HG03064 (cell line): ENCODE data around the gene GRIP2.

Experiments used
- ATAC-seq: cut with Tn5 transposase; IDR thresholded peaks from one replicate; pipeline ENCODE4 v1.9.1; 2021; ENCODE audit warnings: low read depth; ENCODE audit not compliant: unreplicated experiment

The GRIP2 gene

DNA sequence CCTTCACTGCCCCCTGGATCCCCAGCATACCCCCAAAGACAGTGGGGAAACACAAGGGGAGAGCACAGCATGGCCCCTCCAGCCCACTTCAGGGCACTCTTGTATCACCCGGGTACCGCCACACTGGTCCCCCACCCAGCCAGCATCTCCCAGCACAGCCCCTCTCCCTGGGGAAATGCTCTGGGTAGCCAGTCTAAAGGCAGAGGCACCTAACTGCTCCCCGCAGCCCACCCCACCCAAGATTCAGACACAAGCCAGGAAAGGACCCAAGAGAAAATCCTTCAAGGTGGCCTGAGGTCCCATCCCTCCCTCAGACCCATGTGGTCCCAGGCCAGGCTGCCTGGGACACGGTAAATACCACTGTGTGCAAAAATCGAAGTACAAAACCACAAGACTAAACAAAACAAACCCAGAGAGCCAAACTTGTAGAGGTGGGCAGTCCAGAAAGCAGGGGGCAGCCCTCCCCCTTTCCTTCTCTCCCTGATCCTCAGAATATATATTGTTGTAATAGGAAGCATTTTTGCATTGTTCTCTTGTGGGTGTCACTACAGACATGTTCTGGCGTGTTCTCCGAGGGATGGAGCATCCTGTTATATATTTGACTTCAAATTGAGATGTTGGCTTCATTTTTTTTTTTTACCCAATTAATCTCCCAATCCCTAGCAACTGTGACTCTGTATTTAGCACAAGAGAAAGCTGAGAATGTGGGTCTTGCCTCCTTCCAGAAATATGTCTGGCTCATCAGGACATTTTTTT, 51.7 kb downstream of the GRIP2 start:
- ATAC-seq, result no peak

DNA sequence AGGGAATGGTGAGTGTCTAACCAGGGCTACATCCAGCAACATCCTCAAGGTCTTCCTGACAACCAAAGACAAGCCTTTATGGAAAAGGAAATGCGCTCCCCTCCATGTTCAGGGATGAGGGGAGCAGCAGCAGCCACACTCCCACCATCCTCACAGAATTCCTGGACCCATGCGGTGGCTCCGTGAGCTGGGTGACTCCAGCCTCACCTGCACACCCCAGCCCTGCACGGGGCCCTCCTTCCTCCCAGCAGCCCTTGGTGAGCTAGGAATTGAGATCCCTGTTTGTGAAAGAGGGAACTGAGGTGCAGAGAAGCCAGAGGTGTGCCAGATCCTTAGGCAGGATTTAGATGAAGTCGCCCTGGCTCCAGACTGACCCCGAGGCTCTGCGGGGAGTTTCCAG, 52.3 kb downstream of the GRIP2 start:
- ATAC-seq, result no peak

DNA sequence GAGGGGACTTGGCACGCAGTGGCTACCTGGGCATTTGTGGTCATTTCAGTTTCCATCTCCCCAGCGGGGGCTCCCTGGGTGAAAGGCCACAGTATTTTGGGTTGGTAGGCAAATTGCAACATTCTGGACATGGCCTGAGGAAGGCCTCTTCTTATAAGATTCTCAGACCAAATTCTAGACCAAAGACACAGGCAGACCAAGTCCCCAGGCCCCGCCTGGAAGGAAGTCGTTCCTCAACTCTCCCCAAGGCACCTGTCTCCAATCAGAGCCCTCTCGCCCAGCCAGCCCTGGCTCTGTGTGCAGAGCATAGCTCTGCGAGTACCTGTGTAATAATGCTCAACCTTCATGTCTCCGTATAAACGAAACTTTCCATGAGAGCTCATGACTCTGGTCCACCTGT, 53.1 kb downstream of the GRIP2 start:
- no peak for ATAC-seq

DNA sequence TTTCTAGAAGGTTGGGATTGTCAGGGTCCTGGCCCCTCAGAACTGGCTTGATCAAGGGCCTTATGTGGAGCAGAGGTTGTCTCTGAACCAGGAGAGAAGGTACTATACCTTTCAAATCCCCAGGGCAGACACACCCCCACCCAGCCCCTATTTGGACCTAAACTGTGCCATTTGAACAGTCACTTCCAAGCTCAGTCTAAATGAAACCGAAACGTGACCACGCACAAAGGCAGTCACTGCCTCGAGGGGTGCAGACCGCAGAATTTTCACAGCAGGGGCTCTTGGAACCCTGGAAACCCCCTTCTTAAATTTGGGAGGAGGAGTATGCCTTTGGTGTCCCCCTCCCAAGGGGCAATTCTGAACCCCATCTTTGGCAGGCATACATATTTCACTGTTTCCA, 53.7 kb downstream of the GRIP2 start:
- ATAC-seq, result no peak

DNA sequence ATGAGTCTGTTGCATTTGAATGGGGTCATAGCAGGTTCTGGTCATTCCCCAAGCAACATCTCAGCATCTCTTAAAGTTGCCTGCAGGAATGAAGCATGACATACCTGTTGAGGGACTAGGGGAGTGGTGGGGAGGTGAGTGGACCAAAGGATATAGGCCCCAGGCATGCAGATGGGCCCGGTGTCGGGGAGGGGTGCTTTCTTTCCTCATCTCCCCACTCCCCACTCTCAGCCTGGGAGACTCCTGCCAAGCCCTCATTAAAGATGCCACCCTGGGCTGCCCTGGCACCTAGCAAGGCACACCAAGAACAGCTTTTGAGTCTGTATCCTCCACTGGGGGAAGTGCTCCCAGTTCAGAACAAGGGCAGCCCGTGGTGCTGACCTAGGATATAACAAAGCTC, 54.2 kb downstream of the GRIP2 start:
- no peak for ATAC-seq

DNA sequence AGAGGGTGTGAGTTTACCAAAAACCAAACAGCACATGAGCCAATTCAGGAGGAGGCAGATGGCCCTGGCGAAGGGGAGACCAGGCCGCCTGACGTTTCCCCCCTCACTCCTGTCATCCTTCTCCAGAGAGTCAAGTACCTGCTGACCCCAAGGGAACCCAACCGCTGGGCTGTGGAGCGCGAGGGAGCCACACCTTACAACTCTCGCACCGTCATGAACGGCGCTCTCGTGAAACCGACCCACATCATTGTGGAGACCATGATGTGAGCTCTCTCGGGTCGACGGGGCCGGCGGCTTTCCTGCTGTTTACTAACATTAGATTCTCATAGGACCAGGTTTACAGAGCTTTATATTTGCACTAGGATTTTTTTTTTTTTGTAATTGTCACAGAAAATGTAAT, 55.4 kb downstream of the GRIP2 start:
- no peak for ATAC-seq

DNA sequence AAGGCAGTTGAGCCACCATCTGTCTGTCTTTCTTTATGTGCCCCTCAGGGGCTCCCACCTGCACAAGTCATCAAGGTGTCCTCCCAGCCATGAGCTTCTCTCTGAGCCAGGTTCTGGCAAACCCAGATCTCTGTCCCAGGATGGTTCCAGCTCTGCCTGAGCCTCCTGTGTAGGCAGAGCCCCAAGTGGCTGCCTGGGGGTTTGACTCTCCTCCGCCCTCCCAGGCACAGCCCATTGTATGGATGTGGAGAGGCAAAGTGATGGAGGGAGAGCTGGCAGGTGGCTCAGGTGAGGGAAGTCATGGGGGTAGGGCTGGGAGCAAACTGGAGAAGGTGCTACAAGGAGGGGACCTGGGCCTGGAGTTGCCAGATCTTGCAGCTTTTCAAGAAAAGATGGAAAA, 56.9 kb downstream of the GRIP2 start:
- ATAC-seq, result no peak

DNA sequence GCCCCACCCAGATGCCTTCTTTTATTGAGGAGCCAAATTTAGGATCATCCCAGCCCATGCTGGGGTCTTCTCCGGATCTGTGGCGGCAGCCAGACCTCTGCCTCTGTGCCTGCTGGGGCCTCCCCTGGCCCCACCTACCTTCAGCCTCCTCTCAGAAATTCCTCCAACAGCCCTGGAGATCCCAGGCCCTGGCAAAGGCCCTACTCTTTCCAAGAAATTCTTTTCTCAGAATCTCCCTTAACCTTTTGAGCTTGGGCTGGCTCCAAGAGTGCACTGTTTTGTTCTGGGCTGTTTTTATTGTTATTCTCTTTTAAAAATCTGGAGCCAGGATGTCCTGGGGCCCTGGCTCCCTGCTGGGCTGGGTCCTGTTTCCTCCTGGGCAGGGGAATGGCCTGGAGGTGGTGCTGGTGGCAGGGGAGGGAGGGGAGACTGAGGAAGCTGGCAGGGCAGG, 57.8 kb downstream of the GRIP2 start:
- ATAC-seq, result no peak

DNA sequence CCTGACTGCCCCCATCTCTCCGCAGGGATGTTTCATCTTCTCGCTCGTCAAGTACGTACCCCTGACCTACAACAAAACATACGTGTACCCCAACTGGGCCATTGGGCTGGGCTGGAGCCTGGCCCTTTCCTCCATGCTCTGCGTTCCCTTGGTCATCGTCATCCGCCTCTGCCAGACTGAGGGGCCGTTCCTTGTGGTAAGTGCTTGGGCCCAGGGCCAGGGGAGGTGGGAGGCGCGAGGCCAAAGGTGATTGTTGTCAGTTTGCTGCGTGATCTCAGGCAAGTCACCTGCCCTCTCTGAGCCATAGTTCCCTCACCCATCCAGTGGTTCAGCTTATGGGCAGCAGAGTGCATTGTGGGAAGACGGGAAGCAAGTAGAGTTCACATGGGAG, 58.5 kb downstream of the GRIP2 start:
- ATAC-seq, result no peak

DNA sequence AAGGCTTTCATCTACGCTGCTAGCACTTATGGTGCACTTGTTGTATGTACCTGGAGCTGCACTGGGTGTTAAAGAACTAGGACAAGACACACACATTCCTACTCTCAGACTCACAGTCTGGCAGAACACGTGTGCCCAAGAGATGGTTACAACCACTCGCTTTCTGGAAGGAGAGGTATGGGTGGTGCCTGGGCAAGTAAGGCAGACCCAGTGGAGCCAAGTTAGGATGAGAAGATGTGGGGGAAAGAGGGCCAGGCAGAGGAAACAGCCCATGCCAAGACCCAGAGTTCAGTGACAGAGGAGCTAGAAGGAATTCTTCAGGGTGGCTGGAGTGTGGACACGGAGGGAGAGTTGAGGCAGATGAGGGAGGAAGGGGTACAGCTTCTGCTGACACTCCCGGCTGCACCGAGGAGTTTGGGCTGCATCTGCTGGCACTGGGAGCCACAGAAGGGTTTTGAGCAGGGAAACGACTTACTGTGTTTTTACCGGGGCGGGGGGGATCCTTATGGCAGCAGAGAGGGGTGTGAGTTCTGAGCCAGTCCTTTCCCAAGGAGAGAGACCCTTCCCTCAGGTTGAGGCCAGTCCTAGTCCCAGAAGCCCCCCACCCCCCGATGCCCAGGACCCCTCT, 59.0 kb downstream of the GRIP2 start:
- ATAC-seq, result no peak

DNA sequence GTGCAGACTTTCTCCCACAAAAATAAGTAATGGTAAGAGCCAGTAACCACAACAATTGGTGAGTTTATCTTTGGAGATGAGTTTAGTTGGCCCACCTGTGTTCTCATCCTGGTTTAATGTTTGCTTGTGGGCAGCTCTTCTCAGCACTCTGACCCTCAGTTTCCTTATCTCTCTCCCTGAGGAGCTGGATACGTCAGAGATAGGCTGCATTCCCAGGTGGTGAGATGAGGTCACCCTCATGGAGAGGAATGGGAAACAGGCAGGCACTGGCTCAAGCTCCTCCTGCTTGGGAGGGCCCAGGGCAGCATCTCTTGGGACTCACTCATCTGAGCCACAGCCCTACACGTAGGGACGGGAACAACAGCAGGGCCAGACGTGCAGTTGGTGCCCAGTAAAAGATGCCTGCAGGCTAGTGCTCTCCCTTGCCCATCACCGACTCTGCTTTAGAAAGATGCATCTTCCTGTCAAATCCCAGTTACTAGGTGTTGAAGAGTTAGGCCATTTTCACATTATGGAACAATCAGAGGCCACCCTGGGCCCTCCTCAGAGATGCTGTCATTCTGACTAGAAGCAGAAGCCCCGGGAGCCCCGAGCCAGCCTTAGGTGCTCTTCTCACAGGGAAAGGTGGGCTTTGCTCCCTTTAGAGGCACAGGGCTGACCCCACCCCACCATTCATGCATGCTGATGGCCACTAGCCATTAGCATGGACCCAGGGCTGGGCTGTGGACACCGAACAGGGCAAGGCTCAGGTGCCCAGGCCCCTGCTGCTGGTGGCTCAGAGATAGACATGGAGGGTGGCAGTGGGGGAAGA, 59.7 kb downstream of the GRIP2 start:
- ATAC-seq, result no peak

DNA sequence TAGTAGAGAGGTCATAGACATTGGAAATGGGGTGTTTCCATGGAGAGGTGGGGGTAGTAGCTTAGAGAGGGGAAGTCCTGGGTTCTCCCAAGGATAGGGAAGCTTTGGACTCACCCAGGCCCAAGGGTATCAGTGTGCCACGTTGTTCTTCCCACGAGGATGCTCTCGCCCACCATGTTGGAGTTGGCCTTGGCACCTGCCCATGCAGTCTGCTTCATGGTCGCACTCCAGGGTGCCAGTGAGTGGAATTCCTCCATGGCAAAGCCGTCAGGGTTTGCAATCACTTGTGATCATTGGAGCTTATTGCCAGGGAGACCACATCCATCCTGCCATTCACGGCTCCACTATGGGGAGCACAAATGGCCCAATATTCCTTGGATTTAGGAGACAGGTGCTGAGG, 60.6 kb downstream of the GRIP2 start:
- no peak for ATAC-seq

DNA sequence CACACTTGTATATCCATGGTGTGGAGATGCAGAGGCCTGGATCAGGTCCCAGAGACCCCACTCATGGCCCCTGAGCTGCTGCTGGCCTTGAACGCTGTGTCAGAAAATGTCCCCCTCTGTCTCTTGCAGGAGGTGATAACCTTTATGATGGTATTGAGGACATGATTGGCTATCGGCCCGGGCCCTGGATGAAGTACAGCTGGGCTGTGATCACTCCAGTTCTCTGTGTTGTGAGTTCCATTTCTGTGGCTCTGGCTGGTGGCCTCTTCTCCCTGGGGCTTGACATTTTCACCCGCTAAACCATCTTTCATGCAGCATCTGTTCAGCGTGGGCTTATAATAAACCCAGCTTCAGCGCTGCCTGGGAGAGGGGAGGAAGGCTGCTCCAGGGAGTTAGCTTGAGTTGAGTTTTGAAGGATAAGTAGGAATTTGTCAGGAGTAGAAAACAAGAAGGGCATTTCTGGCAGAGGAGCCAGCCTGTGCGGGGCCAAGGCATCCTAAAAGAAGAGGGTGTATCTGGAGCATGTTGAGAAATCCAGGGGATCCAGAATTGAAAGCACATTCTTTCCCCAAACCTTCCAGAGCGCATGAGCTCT, 61.1 kb downstream of the GRIP2 start:
- no peak for ATAC-seq

DNA sequence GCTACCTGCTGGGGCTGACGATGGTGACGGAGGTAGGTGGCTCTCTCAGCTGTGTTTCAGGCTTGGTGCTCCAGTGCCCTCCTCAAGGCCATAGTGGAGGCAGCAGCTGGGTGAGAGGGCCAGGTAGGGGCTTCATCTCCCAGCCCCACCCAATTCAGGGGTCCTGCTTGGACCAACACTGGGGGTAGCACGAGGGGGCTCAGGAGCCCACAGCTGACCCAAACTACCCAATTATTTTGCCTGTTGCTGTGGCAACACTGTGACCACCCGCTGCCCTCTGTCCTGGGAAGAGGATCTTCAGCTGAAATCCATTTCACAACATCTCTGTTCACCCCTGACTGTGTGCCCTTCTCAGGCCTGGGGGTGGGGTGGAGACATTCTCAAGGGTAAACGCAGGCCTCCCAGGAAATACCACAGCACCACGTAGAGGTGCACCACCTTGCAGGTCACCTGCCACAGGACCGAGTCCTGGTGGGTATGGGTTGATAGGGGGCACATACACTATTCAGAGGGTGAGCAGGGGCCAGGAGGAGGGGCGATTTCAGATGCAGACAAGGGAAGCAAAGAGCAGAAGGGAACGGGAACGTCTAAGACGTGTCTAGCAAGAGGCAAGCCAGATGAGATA, 62.7 kb downstream of the GRIP2 start:
- no peak for ATAC-seq

DNA sequence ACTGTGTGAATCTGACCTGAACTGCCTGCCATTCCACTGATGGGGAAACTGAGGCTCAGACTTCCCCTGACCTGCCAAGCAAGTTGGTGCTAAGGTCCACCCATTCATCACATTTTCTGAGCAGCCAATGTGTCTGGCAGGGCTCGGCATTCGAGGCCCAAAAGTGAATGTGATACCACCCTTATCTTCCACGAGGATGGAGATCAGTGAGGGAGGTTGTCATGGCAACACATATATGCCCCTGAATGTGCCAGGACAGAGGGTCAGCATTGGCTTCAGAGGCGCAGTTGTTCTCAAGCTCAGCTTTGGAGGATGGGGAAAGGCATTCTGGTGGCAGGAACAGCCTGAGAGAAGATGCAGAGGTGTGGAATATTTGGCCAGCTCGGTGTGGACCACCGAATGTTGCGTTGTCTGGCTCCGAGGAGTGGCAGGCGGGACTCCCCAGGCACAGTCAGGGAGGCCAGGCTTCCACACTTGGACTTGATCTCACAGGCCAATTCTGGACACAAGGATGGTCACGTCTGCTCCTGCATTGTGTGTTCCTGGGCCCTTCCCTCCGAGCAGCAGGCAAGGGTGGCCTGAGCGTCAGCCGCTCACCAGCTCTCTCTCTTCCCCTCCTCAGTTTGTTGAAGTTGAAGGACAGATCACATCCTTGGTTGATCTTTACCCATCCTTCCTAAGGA, 63.4 kb downstream of the GRIP2 start:
- no peak for ATAC-seq

DNA sequence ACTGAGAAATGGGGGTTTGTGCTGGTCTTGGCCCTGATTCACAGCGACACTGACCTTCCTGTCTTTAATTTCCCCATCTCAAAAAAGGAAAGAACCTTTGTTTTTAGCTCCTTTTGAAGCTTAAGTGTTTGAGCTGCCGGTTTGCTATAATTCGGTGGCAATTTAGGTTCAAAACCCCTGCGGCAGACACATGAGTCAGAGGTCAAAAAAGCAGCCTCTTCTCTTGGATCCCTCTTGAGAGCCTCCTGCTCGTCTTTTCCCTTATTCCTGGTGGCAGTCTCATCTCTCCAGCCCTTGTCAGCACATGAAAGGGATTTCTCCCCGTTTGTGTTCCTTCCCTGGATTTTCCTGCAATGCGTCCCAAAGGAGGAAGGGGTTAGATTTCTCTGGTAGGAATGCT, 64.5 kb downstream of the GRIP2 start:
- no peak for ATAC-seq

DNA sequence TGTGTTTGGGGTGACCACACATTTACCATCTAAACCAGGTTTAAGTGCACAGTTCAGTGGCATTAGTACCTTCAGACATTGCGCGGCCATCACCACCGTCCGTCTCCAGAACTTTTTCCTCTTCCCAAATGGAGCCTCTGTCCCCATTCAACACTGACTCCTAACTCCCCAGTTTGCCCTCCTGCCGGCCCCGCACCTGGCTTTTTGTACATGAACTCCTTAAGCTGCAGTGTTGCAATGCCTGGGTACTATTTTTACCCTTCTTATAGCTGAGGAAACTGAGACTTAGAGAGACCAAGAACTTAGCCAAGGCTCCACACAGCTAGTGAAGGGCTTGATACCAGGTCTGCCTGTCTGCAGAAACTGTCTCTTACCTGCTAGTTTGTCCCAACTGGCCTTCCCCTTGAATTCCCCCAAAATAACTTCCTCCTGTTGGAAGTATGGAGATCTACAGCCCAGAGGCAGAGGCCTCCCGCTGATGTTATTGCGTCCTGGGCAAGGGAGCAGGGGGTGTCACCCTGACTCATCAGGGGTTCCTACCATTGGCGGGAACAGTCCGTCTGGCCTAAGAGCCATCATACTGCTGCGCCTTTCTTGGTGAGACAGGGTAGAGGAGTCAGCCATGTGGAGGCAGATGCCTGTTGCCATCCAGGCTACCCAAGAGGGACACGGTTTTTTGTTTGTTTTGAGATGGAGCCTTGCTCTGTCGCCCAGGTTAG, 65.6 kb downstream of the GRIP2 start:
- no peak for ATAC-seq

DNA sequence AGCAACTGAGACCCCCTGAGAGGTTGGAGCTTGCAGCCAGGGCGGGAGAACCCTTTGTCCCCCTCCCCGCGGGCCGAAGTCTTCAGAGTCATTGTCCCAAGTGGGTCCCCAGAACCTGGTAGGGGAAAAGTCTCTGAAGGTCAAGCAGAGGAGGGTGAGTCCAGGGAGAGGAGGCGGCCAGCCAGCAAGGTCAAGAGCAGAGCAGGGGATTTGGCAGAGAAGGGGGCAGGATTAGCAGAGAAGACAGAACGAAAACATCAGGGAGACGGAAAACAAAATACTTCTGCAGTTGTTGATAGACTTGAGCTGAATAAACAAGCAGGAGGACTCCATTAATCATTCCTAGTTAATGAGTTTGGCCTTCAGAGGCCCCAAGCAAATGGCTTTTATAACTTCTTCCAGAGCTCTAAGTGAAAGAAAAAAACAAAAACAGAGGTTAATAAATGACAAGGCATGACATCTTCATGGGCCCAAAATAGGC, 66.7 kb downstream of the GRIP2 start:
- ATAC-seq, result no peak
